ENCODE results near the gene SLC1A1. TPM values are rescaled to one million over a fixed set of nuclear protein-coding genes. Genes with fewer than 3 reads are reported as not detected.
"Not testable (repeated sequence)": the region's sequence is repeated elsewhere in the genome, so short reads cannot be mapped to it uniquely, and the experiment has no call there.

Gene SLC1A1
- total RNA-seq, 1 donor from 2014 or later = 6.8 TPM

DNA sequence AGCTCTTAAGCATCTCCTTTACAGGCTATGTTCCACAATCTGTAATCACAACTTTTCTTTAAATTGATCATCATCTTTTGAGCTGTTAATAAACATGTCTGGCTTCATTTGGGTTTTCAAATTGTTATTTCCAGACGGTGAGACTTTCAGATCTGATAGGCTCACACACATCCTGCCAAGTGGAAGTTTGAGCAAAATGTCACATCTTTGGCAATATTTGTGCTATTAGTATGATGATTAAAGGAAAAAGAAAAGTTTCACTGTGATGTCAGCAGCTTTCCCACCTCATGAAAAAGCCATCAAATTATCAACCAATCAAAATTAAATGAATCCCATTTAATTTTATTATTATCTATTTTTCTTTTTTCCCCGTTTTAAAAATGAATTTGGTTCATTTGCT is 29.8 kb downstream of the SLC1A1 start:
- Mint-ChIP-seq H3K9me3 (ENCODE audit: unreplicated experiment) (no peaks in the 10 kb centered on the region), H3K27me3 (ENCODE audit: unreplicated experiment) (no peaks in the 10 kb centered on the region), H3K4me3 (ENCODE audit: unreplicated experiment) (no peak overlapping the region), H3K36me3 (ENCODE audit: unreplicated experiment) (peaks cover 3% of the 10 kb centered on the region), H3K27ac (ENCODE audit: unreplicated experiment) (no peak overlapping the region), H3K4me1 (ENCODE audit: unreplicated experiment) (no peaks in the 10 kb centered on the region)
- no peak for DNase-seq (ENCODE audit: extremely low spot score, unreplicated experiment)
- TF ChIP-seq, protein P1, sequence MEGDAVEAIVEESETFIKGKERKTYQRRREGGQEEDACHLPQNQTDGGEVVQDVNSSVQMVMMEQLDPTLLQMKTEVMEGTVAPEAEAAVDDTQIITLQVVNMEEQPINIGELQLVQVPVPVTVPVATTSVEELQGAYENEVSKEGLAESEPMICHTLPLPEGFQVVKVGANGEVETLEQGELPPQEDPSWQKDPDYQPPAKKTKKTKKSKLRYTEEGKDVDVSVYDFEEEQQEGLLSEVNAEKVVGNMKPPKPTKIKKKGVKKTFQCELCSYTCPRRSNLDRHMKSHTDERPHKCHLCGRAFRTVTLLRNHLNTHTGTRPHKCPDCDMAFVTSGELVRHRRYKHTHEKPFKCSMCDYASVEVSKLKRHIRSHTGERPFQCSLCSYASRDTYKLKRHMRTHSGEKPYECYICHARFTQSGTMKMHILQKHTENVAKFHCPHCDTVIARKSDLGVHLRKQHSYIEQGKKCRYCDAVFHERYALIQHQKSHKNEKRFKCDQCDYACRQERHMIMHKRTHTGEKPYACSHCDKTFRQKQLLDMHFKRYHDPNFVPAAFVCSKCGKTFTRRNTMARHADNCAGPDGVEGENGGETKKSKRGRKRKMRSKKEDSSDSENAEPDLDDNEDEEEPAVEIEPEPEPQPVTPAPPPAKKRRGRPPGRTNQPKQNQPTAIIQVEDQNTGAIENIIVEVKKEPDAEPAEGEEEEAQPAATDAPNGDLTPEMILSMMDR (IDR thresholded peaks at IDR 0.05) = no peak

DNA sequence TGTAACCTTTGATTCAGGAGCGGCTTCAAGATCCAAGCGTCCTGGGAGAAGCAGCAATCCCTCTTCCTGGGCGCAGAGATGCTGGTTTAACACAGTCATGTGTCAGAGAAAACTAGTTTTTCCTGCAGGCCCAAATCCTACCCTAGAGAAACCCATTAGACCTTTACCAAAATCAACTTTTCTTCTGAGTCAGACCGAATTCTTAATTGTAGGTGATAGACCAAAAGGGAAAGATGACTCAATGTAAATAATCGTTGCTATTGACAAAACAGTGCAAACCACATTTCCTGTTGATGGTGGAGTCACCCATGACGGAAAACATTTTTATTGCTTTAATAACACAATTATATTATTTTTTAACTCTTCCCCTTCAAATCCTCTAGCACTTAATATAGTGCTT is 40.1 kb downstream of the SLC1A1 start:
- Mint-ChIP-seq H3K27ac (ENCODE audit: unreplicated experiment) (no peak overlapping the region), H3K36me3 (ENCODE audit: unreplicated experiment) (peaks cover 12% of the 10 kb centered on the region), H3K4me1 (ENCODE audit: unreplicated experiment) (no peaks in the 10 kb centered on the region), H3K4me3 (ENCODE audit: unreplicated experiment) (no peak overlapping the region), H3K9me3 (ENCODE audit: unreplicated experiment) (peaks cover 20% of the 10 kb centered on the region), H3K27me3 (ENCODE audit: unreplicated experiment) (peaks cover 3% of the 10 kb centered on the region)
- no peak for DNase-seq (ENCODE audit: extremely low spot score, unreplicated experiment)
- TF ChIP-seq, protein P1 (IDR thresholded peaks at IDR 0.05) = no peak

DNA sequence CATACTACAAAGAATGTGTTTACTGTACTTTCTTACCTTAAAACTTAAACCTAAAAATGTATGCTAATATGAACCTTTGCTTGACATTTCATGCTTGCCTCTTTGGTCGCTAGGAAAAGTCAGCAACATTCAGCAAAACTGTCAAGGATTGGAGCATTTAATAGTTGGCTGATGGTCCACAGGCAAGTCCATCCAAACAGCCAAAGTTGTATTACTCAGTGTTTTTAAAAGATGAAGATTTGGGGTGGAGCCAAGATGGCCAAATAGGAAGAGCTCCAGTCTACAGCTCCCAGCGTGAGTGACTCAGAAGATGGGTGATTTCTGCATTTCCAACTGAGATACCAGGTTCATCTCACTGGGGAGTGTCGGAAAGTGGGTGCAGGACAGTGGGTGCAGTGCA is 40.6 kb downstream of the SLC1A1 start:
- DNase-seq (ENCODE audit: extremely low spot score, unreplicated experiment) = not testable (repeated sequence)

DNA sequence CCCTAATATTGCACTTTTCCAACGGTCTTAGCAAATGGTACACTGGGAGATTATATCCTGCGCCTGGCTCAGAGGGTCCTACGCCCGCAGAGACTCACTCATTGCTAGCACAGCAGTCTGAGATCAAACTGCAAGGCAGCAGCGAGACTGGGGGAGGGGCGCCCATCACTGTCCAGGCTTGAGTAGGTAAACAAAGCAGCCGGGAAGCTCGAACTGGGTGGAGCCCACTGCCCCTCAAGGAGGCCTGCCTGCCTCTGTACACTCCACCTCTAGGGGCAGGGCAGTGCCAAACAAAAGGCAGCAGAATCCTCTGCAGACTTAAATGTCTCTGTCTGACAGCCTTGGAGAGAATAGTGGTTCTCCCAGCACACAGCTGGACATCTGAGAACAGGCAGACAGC is 41.1 kb downstream of the SLC1A1 start:
- H3K4me1 Mint-ChIP-seq (ENCODE audit: unreplicated experiment); H3K27me3 Mint-ChIP-seq (ENCODE audit: unreplicated experiment); H3K27ac Mint-ChIP-seq (ENCODE audit: unreplicated experiment); DNase-seq (ENCODE audit: extremely low spot score, unreplicated experiment); H3K36me3 Mint-ChIP-seq (ENCODE audit: unreplicated experiment); H3K4me3 Mint-ChIP-seq (ENCODE audit: unreplicated experiment): not testable (repeated sequence)
- TF ChIP-seq, protein P1 (IDR thresholded peaks at IDR 0.05) = peak; percentile 9
- peaks cover 20% of the 10 kb centered on the region for H3K9me3 Mint-ChIP-seq (ENCODE audit: unreplicated experiment)

More for the DNA sequence above, 40.6 kb downstream of the SLC1A1 start:
- H3K27me3 Mint-ChIP-seq (ENCODE audit: unreplicated experiment); H3K4me1 Mint-ChIP-seq (ENCODE audit: unreplicated experiment); H3K4me3 Mint-ChIP-seq (ENCODE audit: unreplicated experiment); H3K27ac Mint-ChIP-seq (ENCODE audit: unreplicated experiment): not testable (repeated sequence)
- peaks cover 20% of the 10 kb centered on the region for H3K9me3 Mint-ChIP-seq (ENCODE audit: unreplicated experiment)
- H3K36me3 Mint-ChIP-seq (ENCODE audit: unreplicated experiment) = peaks cover 12% of the 10 kb centered on the region

DNA sequence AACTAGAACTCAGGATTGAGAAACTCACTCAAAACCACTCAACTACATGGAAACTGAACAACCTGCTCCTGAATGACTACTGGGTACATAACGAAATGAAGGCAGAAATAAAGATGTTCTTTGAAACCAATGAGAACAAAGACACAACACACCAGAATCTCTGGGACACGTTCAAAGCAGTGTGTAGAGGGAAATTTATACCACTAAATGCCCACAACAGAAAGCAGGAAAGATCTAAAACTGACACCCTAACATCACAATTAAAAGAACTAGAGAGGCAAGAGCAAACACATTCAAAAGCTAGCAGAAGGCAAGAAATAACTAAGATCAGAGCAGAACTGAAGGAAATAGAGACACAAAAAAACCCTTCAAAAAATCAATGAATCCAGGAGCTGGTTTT is 43.6 kb downstream of the SLC1A1 start:
- not testable (repeated sequence) for DNase-seq (ENCODE audit: extremely low spot score, unreplicated experiment); H3K27ac Mint-ChIP-seq (ENCODE audit: unreplicated experiment); H3K36me3 Mint-ChIP-seq (ENCODE audit: unreplicated experiment); H3K27me3 Mint-ChIP-seq (ENCODE audit: unreplicated experiment); H3K4me1 Mint-ChIP-seq (ENCODE audit: unreplicated experiment); H3K4me3 Mint-ChIP-seq (ENCODE audit: unreplicated experiment)
- peaks cover 16% of the 10 kb centered on the region for H3K9me3 Mint-ChIP-seq (ENCODE audit: unreplicated experiment)

DNA sequence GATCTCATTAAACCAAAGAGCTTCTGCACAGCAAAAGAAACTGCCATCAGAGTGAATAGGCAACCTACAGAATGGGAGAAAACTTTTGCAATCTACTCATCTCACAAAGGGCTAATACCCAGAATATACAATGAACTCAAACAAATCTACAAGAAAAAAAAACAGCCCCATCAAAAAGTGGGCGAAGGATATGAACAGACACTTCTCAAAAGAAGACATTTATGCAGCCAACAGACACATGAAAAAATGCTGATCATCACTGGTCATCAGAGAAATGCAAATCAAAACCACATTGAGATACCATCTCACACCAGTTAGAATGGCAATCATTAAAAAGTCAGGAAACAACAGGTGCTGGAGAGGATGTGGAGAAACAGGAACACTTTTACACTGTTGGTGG is 45.9 kb downstream of the SLC1A1 start:
- not testable (repeated sequence) for H3K4me3 Mint-ChIP-seq (ENCODE audit: unreplicated experiment); H3K36me3 Mint-ChIP-seq (ENCODE audit: unreplicated experiment); H3K27me3 Mint-ChIP-seq (ENCODE audit: unreplicated experiment); H3K27ac Mint-ChIP-seq (ENCODE audit: unreplicated experiment); DNase-seq (ENCODE audit: extremely low spot score, unreplicated experiment)
- peaks cover 13% of the 10 kb centered on the region for H3K9me3 Mint-ChIP-seq (ENCODE audit: unreplicated experiment)
- peaks cover 12% of the 10 kb centered on the region for H3K4me1 Mint-ChIP-seq (ENCODE audit: unreplicated experiment)

DNA sequence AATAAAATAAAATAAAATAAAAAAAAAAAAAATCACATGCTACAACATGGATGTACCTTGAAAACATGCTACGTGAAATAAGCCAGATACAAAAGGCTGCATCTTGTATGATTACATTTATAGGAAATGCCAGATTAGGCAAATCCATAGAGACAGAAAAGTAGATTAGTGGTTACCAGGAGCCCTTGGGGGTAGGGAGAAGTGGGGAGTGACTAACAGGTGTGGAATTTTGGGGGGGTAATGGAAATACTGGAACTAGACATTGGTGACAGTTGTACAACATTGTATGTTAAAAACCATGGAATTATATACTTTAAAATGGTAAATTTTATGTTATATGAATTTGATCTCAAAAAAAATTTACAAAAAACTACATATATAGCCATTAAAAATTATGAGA is 47.3 kb downstream of the SLC1A1 start:
- no peak for DNase-seq (ENCODE audit: extremely low spot score, unreplicated experiment)
- Mint-ChIP-seq H3K4me1 (ENCODE audit: unreplicated experiment) (peaks cover 25% of the 10 kb centered on the region), H3K9me3 (ENCODE audit: unreplicated experiment) (peaks cover 6% of the 10 kb centered on the region), H3K27ac (ENCODE audit: unreplicated experiment) (no peak overlapping the region), H3K27me3 (ENCODE audit: unreplicated experiment) (peaks cover 3% of the 10 kb centered on the region), H3K4me3 (ENCODE audit: unreplicated experiment) (no peak overlapping the region), H3K36me3 (ENCODE audit: unreplicated experiment) (peaks cover 2% of the 10 kb centered on the region)
- TF ChIP-seq, protein P1 (IDR thresholded peaks at IDR 0.05) = no peak

Measured in osteocyte (in vitro differentiated cells).